HG03469 (cell line): ENCODE measurements around the gene RAB3GAP2.
"Not testable (repeated sequence)": the region's sequence is repeated elsewhere in the genome, so short reads cannot be mapped to it uniquely, and the experiment has no call there.

ENCODE experiments used
- ATAC-seq: cut with Tn5 transposase; IDR thresholded peaks from one replicate; pipeline ENCODE4 v1.9.1; 2021; ENCODE audit warnings: mild to moderate bottlenecking, moderate library complexity, moderate number of reproducible peaks; ENCODE audit not compliant: unreplicated experiment

RAB3GAP2 gene

GRCh38 chr1:220151454-220151853, 120.8 kb downstream of the RAB3GAP2 start:
- ATAC-seq, result no peak

GRCh38 chr1:220149742-220150141, 122.5 kb downstream of the RAB3GAP2 start:
- ATAC-seq, result no peak

- ATAC-seq, result no peak
Observed at GRCh38 chr1:220144051-220144450, 128.2 kb downstream of the RAB3GAP2 start.

- ATAC-seq, result no peak
Observed at GRCh38 chr1:220139966-220140365, 132.3 kb downstream of the RAB3GAP2 start.

- no peak for ATAC-seq
Observed at GRCh38 chr1:220137019-220137786, 135.1 kb downstream of the RAB3GAP2 start.

GRCh38 chr1:220135755-220136154, 136.5 kb downstream of the RAB3GAP2 start:
- no peak for ATAC-seq

- ATAC-seq, result no peak
Observed at GRCh38 chr1:220129479-220130210, 142.6 kb downstream of the RAB3GAP2 start.

- no peak for ATAC-seq
Observed at GRCh38 chr1:220127076-220127475, 145.2 kb downstream of the RAB3GAP2 start.

GRCh38 chr1:220124542-220124941, 147.7 kb downstream of the RAB3GAP2 start:
- ATAC-seq, result no peak

- ATAC-seq, result no peak
Observed at GRCh38 chr1:220123889-220124288, 148.4 kb downstream of the RAB3GAP2 start.

GRCh38 chr1:220123066-220123465, 149.2 kb downstream of the RAB3GAP2 start:
- no peak for ATAC-seq

GRCh38 chr1:220121791-220122530, 150.3 kb downstream of the RAB3GAP2 start:
- ATAC-seq, result no peak

- ATAC-seq, result no peak
Observed at GRCh38 chr1:220119043-220119512, 153.2 kb downstream of the RAB3GAP2 start.

GRCh38 chr1:220113136-220113695, 159.0 kb downstream of the RAB3GAP2 start:
- ATAC-seq, result no peak

- ATAC-seq, result not testable (repeated sequence)
Observed at GRCh38 chr1:220112600-220112999, 159.7 kb downstream of the RAB3GAP2 start.

- not testable (repeated sequence) for ATAC-seq
Observed at GRCh38 chr1:220110473-220110872, 161.8 kb downstream of the RAB3GAP2 start.

GRCh38 chr1:220099826-220100225, 172.4 kb downstream of the RAB3GAP2 start:
- no peak for ATAC-seq
